SU-DHL-6 (cell line): Measurements from ENCODE around the gene POU2AF3.
"Not testable (repeated sequence)": the region's sequence is repeated elsewhere in the genome, so short reads cannot be mapped to it uniquely, and the experiment has no call there.

ENCODE experiments used
- H2AFZ ChIP-seq: fragments of 200-600 bp; sonication (generic); 2 replicates; pipeline ENCODE4 v1.6.1; 2014; ENCODE audit warnings: low read depth, mild to moderate bottlenecking, moderate library complexity, mixed read lengths, antibody characterized with exemption, low read length; ENCODE audit not compliant: severe bottlenecking
- H3F3A ChIP-seq: fragments of 200-600 bp; shearing (Covaris generic); 2 replicates; pipeline ENCODE4 v1.6.0; 2016; ENCODE audit warnings: antibody characterized with exemption, mild to moderate bottlenecking; ENCODE audit not compliant: insufficient read depth
- H3K27ac ChIP-seq: fragments of 200-600 bp; sonication (generic); 2 replicates; pipeline ENCODE4 v1.5.1; 2016; ENCODE audit warnings: low read depth, mild to moderate bottlenecking, low read length, moderate library complexity, mixed read lengths
- H3K27me3 ChIP-seq: fragments of 200-600 bp; sonication (generic), shearing (Covaris generic); 2 replicates; pipeline ENCODE4 v1.6.0; 2014; ENCODE audit warnings: mild to moderate bottlenecking, low read length
- H3K36me3 ChIP-seq: fragments of 200-600 bp; sonication (generic); 2 replicates; pipeline ENCODE4 v1.6.1; 2014; ENCODE audit warnings: mild to moderate bottlenecking, low read length, mixed read lengths
- H3K4me2 ChIP-seq: fragments of 300-600, 200-600 bp; shearing (Covaris generic), sonication (generic); 2 replicates; pipeline ENCODE4 v1.6.0; 2014; ENCODE audit warnings: low read length, low read depth, mild to moderate bottlenecking; ENCODE audit not compliant: poor library complexity, severe bottlenecking
- H3K4me3 ChIP-seq: fragments of 200-600 bp; sonication (generic); 2 replicates; pipeline ENCODE4 v1.5.1; 2014; ENCODE audit warnings: antibody characterized with exemption, low read length, mild to moderate bottlenecking, mixed read lengths; ENCODE audit not compliant: insufficient read depth, poor library complexity, severe bottlenecking
- H3K79me2 ChIP-seq: fragments of 200-600 bp; sonication (generic); 2 replicates; pipeline ENCODE4 v1.6.1; 2014; ENCODE audit warnings: mild to moderate bottlenecking, low read length, moderate library complexity; ENCODE audit not compliant: insufficient read depth
- H3K9ac ChIP-seq: fragments of 200-600 bp; sonication (generic); 2 replicates; pipeline ENCODE4 v1.7.0; 2014; ENCODE audit warnings: mild to moderate bottlenecking, low read length
- H3K9me2 ChIP-seq: fragments of 200-600 bp; sonication (generic); replicated peaks from 2 replicates; pipeline ENCODE4 v1.6.1; 2014; ENCODE audit warnings: low read length; ENCODE audit not compliant: insufficient read depth
- H3K9me3 ChIP-seq: fragments of 200-600 bp; sonication (generic); 2 replicates; pipeline ENCODE4 v1.6.1; 2014; ENCODE audit warnings: low read length, mixed read lengths; ENCODE audit not compliant: insufficient read depth
- H4K20me1 ChIP-seq: fragments of 200-600 bp; sonication (generic); 2 replicates; pipeline ENCODE4 v1.6.1; 2014; ENCODE audit warnings: low read depth, mild to moderate bottlenecking, antibody characterized with exemption, low read length, moderate library complexity, mixed read lengths
- CTCF ChIP-seq: fragments of 200-600 bp; sonication (generic); IDR thresholded peaks from one replicate; pipeline ENCODE4 v1.5.1; 2017; ENCODE audit warnings: antibody characterized with exemption, mild to moderate bottlenecking, low read length, moderate library complexity; ENCODE audit not compliant: insufficient read depth, poor library complexity, severe bottlenecking
- EZH2phosphoT487 ChIP-seq: fragments of 200-600 bp; sonication (generic), shearing (Covaris generic); conservative IDR thresholded peaks from 2 replicates; pipeline ENCODE4 v1.6.1; 2018; ENCODE audit warnings: mild to moderate bottlenecking, antibody characterized with exemption, low read length, moderate library complexity, mixed read lengths

The POU2AF3 gene

GRCh38 chr11:111312076-111312475 is 13.7 kb downstream of the POU2AF3 start:
- H3K27ac ChIP-seq = no peak overlapping the region
- no peaks in the 10 kb centered on the region for H3K27me3 ChIP-seq
- H3K9me2 ChIP-seq = no peaks in the 10 kb centered on the region
- no peak overlapping the region for H2AFZ ChIP-seq
- H4K20me1 ChIP-seq = no peaks in the 10 kb centered on the region
- no peaks in the 10 kb centered on the region for H3K9me3 ChIP-seq
- no peak overlapping the region for H3K4me2 ChIP-seq
- no peaks in the 10 kb centered on the region for H3K79me2 ChIP-seq
- H3K9ac ChIP-seq = no peak overlapping the region
- H3K36me3 ChIP-seq = no peaks in the 10 kb centered on the region
- no peak overlapping the region for H3K4me3 ChIP-seq
- no peaks in the 10 kb centered on the region for H3F3A ChIP-seq
- TF ChIP-seq EZH2phosphoT487 (no peak), CTCF (no peak)

GRCh38 chr11:111319296-111319695 is 20.9 kb downstream of the POU2AF3 start:
- Histone ChIP-seq H3K4me3 (no peak overlapping the region), H4K20me1 (no peaks in the 10 kb centered on the region), H3F3A (no peaks in the 10 kb centered on the region), H3K9ac (no peak overlapping the region), H3K9me2 (no peaks in the 10 kb centered on the region), H3K36me3 (no peaks in the 10 kb centered on the region), H3K27me3 (no peaks in the 10 kb centered on the region), H3K9me3 (no peaks in the 10 kb centered on the region), H2AFZ (no peak overlapping the region), H3K4me2 (no peak overlapping the region), H3K27ac (no peak overlapping the region), H3K79me2 (no peaks in the 10 kb centered on the region)
- TF ChIP-seq EZH2phosphoT487 (no peak), CTCF (no peak)

GRCh38 chr11:111320199-111320598 is 21.9 kb downstream of the POU2AF3 start:
- not testable (repeated sequence) for H3K9me2 ChIP-seq, H3K27me3 ChIP-seq, H3K27ac ChIP-seq, H3K9ac ChIP-seq, H4K20me1 ChIP-seq, H3K9me3 ChIP-seq, H3K4me3 ChIP-seq, H3K79me2 ChIP-seq, H3K4me2 ChIP-seq, H3K36me3 ChIP-seq, H2AFZ ChIP-seq, H3F3A ChIP-seq

GRCh38 chr11:111320728-111321568 is 22.6 kb downstream of the POU2AF3 start:
- Histone ChIP-seq H3K4me2 (no peak overlapping the region), H3K9me3 (no peaks in the 10 kb centered on the region), H3K9ac (no peak overlapping the region), H3K4me3 (no peak overlapping the region), H3K36me3 (no peaks in the 10 kb centered on the region), H4K20me1 (no peaks in the 10 kb centered on the region), H3K79me2 (no peaks in the 10 kb centered on the region), H3K27me3 (no peaks in the 10 kb centered on the region), H2AFZ (no peak overlapping the region), H3K27ac (no peak overlapping the region), H3K9me2 (no peaks in the 10 kb centered on the region), H3F3A (no peaks in the 10 kb centered on the region)
- TF ChIP-seq CTCF (no peak), EZH2phosphoT487 (no peak)
